GM10847 (cell line): ENCODE results near the gene RFX3.

Source experiments
- POLR2A ChIP-seq: IDR thresholded peaks from 2 replicates; pipeline ENCODE4 v1.6.1; 2011; ENCODE audit not compliant: insufficient read length; ENCODE audit errors: extremely low read depth

RFX3 gene

DNA sequence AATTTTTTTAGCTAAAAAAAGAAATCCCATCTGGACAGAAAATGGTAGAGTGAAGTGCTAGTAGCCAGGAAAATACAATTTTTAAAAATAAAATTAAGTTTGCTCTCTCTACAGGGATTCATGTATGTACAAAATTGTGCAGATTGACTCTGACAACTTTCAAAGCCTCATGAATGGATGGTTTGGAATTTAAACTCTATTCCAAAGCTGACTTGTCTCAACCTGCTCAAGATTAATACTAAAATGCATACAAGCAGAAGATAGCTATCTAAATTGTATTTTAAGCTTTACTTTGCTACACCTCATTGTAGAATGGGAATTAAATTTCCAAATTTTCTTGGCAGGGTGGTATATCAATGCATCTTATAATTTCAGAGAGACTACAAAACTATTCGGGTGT is 257.6 kb downstream of the RFX3 start:
- no peak for TF ChIP-seq POLR2A

DNA sequence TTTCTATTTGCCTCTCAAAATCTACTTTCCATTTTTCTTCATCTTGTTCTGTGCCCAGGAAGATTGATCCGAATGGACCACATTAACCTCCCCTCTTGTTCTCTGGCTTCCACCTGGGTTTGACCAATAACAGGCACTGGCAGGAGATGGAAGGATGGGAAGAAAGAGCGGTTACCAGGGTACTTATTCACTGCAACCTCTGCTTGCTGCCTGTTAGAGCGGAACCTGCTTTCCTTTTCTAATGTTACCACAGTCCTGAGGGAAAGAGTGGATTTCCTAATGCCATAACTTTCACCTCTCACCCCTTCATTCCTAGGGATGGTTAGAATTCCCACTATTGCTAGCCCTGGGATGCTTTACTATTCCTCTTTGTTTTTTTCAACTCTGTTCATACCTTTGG is 262.1 kb downstream of the RFX3 start:
- no peak for TF ChIP-seq POLR2A

DNA sequence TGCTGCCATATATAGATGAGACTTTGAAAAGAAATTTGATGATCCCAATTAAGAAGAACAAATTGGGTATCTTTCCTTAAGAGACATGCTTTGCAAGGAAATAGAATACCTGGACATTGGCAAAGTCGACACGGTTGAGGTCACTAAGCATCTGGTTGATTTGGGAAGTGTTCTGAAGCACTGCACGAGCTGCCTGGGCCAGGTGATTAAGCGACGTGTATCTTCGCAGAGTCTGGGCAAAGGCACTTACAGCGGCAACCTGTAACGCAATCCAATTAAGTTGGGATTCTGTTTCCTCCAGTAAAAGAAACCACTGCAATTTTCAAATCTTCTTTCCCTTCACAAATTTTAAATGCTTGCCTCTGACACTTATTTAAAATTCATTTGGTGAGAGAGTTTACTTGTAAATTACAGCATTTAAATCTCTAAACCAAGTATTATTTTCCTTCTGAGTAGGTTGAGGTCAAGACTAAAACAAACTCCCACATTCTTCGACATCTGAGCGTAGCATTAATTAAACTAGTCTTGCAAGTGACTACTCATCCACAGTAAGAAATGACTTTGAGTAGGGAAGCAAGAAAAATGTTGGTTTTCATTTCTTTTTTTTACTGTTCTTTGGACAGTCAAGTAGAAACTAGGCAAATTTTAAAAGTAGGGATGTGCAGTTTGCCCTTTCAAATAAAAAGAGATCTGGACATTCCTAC is 262.8 kb downstream of the RFX3 start:
- TF ChIP-seq POLR2A = no peak

DNA sequence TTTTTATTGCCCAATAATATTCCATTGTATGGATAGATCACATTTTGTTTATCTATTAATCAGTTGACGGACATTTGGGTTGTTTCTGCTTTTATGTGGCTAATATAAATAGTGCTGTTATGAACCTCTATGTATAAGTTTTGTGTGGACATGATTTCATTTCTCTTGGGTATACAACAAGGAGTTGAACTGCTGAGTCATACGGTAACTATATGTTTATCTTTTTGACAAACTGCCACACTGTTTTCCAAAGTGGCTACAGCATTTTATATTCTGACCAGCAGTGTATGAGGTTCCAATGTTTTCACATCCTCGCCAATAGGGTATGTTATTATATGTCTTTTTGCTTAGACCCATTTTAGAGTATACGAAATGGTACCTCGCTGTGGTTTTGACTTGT is 264.3 kb downstream of the RFX3 start:
- no peak for TF ChIP-seq POLR2A

DNA sequence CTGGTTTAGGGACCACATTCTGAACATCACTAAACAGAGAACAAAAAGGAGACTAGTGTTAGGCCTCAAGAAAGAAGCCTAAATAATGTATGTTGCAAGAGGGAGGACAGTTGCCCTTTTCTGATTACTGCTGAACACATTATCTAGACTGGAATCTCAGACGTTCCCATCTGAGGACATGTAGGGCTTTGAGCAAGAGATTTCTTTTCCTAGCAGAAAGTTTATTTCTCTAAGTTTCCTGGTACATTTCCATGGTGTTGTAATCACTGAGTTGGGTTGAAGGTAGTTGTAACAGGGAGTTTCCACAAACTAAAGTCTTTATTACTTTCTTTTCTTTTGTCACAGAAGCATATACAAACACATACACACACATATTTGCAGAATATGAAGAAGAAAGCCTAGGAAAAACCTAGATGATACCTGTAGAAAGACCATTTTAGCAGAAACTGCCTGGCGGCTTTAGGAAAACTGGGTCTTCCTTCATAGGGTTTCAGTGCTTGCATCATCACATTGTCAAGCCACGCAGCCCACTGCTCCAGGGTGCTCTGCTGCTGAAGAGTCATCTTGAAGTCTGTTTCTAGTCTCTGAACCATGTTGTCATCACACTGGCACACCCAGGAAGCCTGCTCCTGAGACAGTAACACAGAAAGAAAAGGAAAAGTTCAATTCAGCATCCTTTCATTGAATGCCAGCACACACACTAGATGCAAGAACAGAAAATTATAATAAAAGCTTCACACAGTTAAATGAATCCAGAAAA is 269.1 kb downstream of the RFX3 start:
- no peak for TF ChIP-seq POLR2A

DNA sequence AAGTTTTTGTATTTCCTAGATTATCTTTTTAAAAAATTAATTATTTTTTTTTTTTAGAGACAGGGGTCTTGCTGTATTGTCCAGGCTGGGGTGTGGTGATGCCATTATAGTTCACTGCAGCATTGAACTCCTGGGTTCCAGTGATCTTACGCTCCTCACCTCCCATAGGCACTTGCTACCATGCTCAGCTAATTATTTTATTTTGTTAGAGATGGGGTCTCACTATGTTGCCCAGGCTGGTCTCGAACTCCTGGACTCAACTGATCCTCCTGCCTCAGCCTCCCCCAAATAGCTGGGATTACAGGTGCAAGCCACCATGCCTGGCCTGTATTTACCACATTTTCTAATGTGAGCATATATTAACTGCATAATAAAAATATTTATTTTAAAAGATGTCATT is 274.5 kb downstream of the RFX3 start:
- no peak for TF ChIP-seq POLR2A

DNA sequence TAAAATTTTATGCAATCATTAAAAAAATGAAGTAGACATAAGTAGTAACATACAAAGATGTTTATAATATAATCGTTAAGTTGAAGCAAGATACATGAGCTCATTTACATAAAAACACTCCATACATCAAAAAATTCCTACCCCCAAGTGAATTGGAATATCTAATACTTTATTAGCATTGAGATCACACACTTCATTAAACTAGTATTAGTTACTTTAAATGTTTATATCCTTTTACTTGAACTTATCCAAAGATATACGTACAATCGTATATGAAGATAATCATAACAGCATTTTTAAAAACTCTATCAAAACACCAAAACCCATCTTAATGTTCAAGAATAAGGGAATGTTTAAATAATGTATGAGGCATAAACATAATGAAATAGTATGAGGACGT is 275.1 kb downstream of the RFX3 start:
- no peak for TF ChIP-seq POLR2A

DNA sequence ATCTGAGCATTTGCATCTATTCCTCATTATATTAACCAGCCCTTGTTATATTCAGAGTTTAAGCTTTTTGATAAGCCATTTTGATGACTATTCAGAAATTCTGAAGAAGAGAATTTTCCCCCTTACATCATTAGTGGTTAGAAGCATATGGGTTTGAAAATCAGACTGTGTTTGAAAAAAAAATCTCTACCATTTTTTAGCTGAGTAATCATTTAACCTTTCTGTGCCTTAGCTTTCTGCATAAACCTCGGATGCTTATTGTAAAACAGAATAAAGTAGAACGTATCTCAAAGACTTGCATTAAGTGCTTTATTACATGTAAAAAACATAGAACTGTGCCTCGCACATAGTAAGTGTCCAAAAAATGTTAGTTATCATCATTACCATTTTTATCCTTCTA is 278.6 kb downstream of the RFX3 start:
- no peak for TF ChIP-seq POLR2A

DNA sequence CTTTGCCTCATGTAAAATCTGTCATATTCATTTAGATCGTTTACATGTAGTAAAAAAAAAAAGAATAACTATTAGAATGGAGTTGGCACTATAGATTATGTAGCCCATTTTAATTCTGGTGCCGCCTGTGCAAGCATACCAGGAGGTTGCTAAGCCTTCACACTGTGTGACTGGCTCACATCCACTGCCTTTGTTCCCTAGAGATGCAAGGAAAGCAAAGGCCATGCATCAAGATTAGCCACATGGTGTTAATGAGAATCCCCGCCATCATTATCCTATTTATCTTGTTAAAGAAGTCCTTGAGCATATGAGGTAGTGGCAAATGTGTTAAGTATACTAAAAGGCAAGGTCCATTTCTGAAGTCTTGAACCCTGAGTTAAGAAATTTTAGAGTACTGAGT is 279.6 kb downstream of the RFX3 start:
- TF ChIP-seq POLR2A = no peak

DNA sequence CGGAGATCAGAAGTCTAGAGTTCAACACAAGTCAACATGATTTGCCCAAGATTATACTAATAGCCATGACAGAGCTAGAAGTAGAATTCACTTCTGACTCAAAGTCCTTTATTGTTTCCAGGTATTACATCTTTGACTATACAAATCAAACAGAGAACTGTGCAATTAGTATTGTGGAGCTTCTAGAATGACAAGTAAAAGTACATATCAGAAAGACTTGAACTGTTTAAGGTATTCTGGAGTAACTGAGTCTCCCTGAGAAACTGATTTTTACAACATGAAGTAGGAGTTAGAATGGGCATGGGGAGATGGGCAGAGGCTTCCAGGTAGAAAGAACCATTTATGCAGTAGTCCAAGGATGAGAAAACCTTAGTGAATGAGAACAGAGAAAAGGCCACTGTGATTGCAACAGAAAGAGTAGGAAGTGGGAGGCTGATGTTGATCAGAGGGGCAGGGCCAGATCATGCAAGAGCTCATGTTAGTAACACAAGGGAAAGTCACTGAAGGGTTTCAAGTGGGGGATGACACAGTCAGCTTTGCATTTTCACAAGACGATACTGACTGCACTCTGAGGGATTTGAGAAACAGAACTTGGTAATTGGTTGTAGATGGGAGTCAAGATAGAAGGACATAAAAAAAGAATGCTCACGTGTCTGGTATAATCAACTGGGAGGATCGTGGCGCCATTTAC is 280.7 kb downstream of the RFX3 start:
- TF ChIP-seq POLR2A = no peak

DNA sequence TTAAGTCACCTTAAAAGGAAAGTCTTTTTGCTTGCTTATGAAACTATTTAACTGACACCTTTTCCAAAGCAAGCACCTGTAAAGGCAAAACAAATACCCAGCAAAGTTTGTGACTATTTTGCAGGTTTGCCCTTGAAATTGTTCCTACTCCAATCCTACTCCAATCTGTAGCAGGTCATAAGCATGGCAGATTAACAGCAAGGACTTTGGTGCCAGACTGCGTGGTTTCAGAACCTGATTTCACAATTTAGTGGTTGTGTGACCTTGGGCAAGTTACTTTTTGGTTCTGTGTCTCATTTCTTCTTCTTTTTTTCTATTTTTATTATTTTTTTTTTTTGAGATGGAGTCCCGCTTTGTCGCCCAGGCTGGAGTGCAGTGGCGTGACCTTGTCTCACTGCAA is 282.1 kb downstream of the RFX3 start:
- TF ChIP-seq POLR2A = no peak

DNA sequence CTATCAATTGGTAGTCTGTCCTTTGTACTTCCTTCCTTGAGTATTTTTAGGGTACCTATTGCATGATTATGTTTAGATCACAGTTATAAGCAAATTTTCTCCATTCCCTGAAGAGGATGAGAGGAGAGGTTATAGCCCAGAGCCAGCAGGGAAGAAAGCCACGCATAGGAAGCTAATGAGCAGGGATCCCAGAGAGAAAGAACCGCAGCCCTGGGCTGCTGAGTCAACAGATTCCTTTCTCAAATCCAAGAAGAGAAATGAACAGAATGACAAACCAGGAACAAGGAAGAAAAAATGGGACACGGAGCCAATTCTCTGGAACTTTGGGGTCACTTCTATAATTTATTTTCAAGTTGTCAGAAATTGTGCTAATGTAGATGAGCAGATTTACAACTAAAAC is 284.5 kb downstream of the RFX3 start:
- no peak for TF ChIP-seq POLR2A

DNA sequence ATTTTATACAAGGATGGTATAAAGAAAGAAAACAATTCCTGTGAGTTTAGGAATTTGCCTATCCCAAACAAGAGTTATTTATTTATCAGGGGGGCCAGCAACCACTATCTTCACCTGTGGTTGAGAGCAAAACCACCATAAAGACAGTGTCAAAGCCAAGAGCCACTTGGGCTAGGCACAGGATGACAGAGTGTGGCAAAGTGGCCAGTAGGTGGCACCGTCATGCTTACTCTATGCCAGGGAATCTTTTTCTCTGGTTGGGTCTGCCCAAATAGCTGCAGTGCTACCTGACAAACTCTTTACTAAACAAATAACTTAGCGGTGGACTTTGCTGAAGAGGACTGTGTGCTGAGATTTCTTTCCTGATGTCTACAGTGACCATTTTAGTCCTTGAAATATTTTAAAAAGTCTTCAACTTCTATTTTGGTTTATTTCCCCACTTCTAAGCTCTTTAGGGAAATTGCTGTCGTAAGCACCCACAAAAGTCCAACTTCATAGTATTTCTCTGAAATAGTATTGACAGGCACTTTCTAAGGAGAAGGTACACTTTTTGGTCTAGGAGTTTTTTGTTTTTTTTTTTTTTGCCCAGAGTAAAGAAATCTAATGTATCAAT is 285.0 kb downstream of the RFX3 start:
- no peak for TF ChIP-seq POLR2A

DNA sequence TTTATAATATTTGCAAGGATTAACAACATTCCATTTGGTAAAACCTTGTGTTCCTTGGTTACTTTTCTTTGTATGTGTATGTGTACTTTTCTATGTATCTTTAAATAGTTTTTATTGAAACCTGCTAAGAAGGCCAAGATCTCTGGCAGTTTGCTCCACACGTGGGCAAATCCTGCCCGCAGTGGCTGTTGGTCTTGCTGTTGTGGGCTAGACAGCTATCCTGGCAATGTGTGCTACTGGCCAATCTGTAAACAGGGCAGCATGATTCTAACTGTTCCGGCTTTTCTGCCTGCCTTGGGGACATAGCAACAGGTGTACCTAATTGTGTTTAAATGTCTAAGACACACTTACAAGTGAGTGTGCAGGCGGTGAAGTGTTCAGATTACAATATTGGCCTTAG is 286.6 kb downstream of the RFX3 start:
- no peak for TF ChIP-seq POLR2A

DNA sequence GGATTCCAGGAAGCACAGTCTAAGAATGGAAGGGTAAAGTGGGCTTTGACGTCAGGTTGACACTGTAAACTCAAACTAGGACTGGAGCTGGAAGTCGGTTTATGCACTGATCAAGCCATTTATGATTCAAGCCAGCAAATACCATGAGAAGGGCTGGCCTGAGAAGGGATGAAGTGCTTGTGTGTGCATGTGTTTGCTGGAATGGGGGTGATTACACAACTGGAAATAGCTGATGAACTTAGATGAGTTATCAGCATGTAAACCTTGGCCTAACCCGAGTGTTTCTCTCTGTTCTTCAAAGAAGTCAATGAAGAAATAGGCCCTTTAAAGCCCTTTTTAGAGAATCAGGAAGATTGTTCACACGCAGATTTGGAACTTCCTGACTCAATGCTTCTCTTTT is 287.6 kb downstream of the RFX3 start:
- TF ChIP-seq POLR2A = no peak

DNA sequence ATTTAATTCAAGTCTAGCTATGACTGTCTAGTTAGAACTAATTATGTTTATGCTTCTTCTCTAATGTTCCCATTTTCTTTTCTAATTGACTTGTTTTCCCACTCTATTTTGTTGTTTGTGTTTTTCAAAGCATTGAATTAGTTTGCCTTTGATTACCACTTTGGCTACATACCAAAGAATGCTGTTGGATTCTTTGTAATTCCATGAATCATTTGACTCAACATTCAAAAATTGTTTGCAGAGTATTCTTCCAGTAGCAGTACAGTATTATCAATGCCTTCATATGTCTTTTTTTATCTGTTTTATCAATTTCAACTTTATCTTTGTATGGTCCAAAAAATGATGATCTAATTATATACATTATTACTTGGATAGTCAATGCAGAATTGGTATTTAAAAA is 288.7 kb downstream of the RFX3 start:
- no peak for TF ChIP-seq POLR2A

DNA sequence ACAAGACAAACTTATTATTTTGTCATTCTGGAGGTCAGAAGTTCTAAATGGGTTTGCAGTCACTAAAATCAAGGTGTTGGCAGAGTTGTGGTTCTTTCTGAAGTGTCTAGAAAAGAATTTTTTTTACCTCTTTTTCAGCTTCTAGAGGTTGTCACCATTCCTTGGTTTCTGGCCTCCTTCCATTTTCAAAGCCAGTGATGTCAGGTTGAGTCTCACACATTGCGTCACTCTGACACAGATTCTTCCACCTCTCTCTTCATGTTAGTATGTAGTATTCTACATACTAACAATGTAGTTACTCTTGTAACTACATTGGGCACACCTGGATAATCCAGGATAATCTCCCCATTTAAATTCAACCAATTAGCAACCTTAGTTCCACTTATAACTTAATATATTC is 290.3 kb downstream of the RFX3 start:
- no peak for TF ChIP-seq POLR2A

DNA sequence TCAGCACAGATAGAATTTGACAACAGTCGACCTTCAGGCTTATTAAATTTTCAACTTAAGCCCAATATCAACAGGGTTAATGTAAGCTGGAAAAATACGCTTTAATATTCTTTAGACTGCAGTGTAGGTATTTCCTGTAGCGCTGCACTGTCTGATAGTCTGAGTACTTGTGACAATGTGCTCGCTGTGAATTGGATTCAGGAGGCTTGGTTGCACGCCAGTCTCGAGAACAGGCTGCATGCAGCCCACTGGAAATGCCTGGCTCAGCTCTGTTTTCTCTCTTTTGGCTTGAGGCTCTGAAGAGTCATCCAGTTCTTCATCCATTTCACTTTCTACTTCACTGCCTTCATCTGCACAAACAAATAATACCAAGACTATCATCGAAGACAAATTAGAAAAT is 300.9 kb downstream of the RFX3 start:
- no peak for TF ChIP-seq POLR2A
